HL-60 (cell line): Measurements from ENCODE around the gene CBLB.

ENCODE experiments used
- DNase-seq, 2 experiments: peaks; one replicate each; pipeline ENCODE4 v3.0.0-alpha.2; 2010 to 2020; ENCODE audit warnings: low read depth in 1 of 2, low spot score in 1 of 2
- H3K27ac ChIP-seq: fragments of 250-450 bp; sonication (Bioruptor Pico); replicated peaks from 2 replicates; pipeline ENCODE4 v1.5.1; 2020; ENCODE audit warnings: mild to moderate bottlenecking, moderate library complexity
- H3K27me3 ChIP-seq: fragments of 250-450 bp; sonication (Bioruptor Pico); 2 replicates; pipeline ENCODE4 v1.5.1; 2021; ENCODE audit warnings: mild to moderate bottlenecking, moderate library complexity; ENCODE audit not compliant: insufficient read depth, poor library complexity, severe bottlenecking
- H3K4me3 ChIP-seq: replicated peaks from 2 replicates; pipeline ENCODE4 v1.5.1; 2011; ENCODE audit warnings: mild to moderate bottlenecking, control low read depth, low read length; ENCODE audit not compliant: insufficient read depth
- CTCF ChIP-seq: IDR thresholded peaks from one replicate; pipeline ENCODE4 v1.5.1; 2011; ENCODE audit warnings: low read length, control low read depth, inconsistent platforms; ENCODE audit not compliant: insufficient read depth
- GABPA ChIP-seq: IDR thresholded peaks from 2 replicates; pipeline ENCODE4 v1.6.1; 2012; ENCODE audit warnings: low read depth
- POLR2AphosphoS5 ChIP-seq: IDR thresholded peaks from 2 replicates; pipeline ENCODE4 v1.6.1; 2012; ENCODE audit warnings: low read depth
- SPI1 ChIP-seq: IDR thresholded peaks from 2 replicates; pipeline ENCODE4 v1.6.1; 2012; ENCODE audit warnings: low read depth, mild to moderate bottlenecking, borderline replicate concordance
- TF ChIP-seq, protein P1 (sequence below): IDR thresholded peaks from 2 replicates; pipeline ENCODE4 v1.6.1; 2012; ENCODE audit warnings: low read depth; ENCODE audit not compliant: insufficient replicate concordance

The CBLB gene

GRCh38 chr3:105787453-105787852, 81.4 kb downstream of the CBLB start:
- DNase-seq, result no peak
- Histone ChIP-seq H3K27ac (no peak overlapping the region), H3K4me3 (no peak overlapping the region), H3K27me3 (no peaks in the 10 kb centered on the region)
- TF ChIP-seq, protein P1, sequence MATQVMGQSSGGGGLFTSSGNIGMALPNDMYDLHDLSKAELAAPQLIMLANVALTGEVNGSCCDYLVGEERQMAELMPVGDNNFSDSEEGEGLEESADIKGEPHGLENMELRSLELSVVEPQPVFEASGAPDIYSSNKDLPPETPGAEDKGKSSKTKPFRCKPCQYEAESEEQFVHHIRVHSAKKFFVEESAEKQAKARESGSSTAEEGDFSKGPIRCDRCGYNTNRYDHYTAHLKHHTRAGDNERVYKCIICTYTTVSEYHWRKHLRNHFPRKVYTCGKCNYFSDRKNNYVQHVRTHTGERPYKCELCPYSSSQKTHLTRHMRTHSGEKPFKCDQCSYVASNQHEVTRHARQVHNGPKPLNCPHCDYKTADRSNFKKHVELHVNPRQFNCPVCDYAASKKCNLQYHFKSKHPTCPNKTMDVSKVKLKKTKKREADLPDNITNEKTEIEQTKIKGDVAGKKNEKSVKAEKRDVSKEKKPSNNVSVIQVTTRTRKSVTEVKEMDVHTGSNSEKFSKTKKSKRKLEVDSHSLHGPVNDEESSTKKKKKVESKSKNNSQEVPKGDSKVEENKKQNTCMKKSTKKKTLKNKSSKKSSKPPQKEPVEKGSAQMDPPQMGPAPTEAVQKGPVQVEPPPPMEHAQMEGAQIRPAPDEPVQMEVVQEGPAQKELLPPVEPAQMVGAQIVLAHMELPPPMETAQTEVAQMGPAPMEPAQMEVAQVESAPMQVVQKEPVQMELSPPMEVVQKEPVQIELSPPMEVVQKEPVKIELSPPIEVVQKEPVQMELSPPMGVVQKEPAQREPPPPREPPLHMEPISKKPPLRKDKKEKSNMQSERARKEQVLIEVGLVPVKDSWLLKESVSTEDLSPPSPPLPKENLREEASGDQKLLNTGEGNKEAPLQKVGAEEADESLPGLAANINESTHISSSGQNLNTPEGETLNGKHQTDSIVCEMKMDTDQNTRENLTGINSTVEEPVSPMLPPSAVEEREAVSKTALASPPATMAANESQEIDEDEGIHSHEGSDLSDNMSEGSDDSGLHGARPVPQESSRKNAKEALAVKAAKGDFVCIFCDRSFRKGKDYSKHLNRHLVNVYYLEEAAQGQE, result no peak
- no peak for TF ChIP-seq CTCF
- TF ChIP-seq POLR2AphosphoS5, result no peak
- no peak for TF ChIP-seq SPI1
- TF ChIP-seq GABPA, result no peak

DNA sequence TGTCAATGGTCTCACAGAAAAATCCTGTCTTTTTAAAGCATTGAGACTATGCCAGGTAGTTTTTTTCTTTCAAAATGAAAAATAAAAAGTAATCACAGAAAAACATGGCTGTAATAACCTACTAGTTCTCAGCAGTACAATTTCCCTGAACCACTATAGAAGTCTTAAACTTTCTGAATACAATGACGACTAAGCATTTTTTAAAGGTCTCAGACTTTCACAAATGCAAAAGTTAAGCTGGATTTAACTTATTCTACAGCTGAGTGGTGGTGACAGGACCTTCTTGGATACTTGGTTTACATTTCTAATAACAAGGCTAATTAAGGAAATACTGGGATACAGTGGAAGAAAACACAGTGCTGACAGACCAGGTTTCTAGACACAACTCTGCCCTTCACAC, 81.8 kb downstream of the CBLB start:
- TF ChIP-seq CTCF (no peak), SPI1 (no peak), POLR2AphosphoS5 (no peak), GABPA (no peak)
- TF ChIP-seq, protein P1, result no peak
- Histone ChIP-seq H3K4me3 (no peak overlapping the region), H3K27me3 (no peaks in the 10 kb centered on the region), H3K27ac (no peak overlapping the region)
- DNase-seq, result no peak

DNA sequence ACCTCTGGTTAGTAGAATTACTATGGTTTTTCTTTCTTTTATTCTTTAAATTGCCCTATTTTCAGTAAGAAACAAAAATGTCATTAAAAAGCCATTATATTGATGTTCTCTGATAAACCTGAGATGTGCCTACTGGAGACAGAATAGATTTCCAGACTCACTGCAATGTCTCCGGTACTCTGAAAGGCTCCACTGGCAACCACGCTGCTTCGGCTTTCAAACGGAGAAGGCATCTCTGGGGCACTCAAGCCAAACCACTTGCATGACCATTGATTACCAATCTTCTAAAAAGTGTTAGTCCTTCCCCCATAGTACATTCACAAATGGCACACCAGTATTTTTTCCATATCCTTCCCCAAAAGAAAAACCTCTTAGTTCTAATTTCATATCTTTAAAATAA, 82.6 kb downstream of the CBLB start:
- Histone ChIP-seq H3K27me3 (no peaks in the 10 kb centered on the region), H3K27ac (no peak overlapping the region), H3K4me3 (no peak overlapping the region)
- no peak for TF ChIP-seq SPI1
- TF ChIP-seq CTCF, result no peak
- TF ChIP-seq, protein P1, result no peak
- TF ChIP-seq GABPA, result no peak
- no peak for TF ChIP-seq POLR2AphosphoS5
- no peak for DNase-seq
